ENCODE data around the gene RBM6. TPM values are rescaled to one million over a fixed set of nuclear protein-coding genes. Genes with fewer than 3 reads are reported as not detected.

RBM6 gene
- polyA plus RNA-seq, 1 of the 3 experiments (the other 2 are of a cell fraction): 67.4 TPM

DNA sequence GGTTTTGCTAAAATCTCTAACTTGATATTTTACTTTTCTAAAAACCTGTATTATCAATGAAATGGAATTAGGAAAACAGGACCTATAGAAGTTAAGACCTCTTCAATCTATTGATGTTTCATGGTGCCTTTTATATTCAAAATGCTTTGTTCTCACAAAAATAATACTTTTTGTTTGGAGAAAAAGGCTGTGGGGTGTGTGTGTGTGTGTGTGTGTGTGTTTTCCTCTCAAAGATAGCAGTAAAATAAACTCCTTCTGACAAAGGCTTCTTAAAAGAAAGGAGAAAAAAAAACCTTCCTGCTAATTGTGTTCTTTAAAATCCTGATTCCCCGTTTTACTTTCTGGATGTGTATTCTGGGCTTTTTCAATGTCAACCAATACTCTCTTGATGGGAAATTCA, 54.5 kb downstream of the RBM6 start:
- TF ChIP-seq REST (IDR thresholded peaks at IDR 0.05; ENCODE audit: low read depth, low read length) (no peak), RAD21 (IDR thresholded peaks at IDR 0.05; ENCODE audit: low read length) (no peak), MXI1 (IDR thresholded peaks at IDR 0.05; ENCODE audit: low read depth, low read length) (no peak), RXRA (IDR thresholded peaks at IDR 0.05; ENCODE audit: borderline replicate concordance, low read depth) (no peak), FOXJ3 (CRISPR knock-in tag; IDR thresholded peaks at IDR 0.05) (no peak), NFIC (IDR thresholded peaks at IDR 0.05; ENCODE audit: borderline replicate concordance) (no peak), MAX (IDR thresholded peaks at IDR 0.05; ENCODE audit: low read depth) (no peak), NRF1 (IDR thresholded peaks at IDR 0.05; ENCODE audit: low read depth, low read length) (no peak), FOSL2 (IDR thresholded peaks at IDR 0.05; ENCODE audit: borderline replicate concordance, low read depth) (no peak), RFX5 (IDR thresholded peaks at IDR 0.05; ENCODE audit: low read length) (no peak), TEAD4 (IDR thresholded peaks at IDR 0.05; ENCODE audit: borderline replicate concordance, insufficient read depth) (no peak), CHD2 (IDR thresholded peaks at IDR 0.05; ENCODE audit: low read length, partially characterized antibody) (no peak), USF1 (IDR thresholded peaks at IDR 0.05; ENCODE audit: borderline replicate concordance, low read depth) (no peak), EZH2phosphoT487 (IDR thresholded peaks at IDR 0.05; ENCODE audit: borderline replicate concordance, low read depth) (no peak), EP300 (IDR thresholded peaks at IDR 0.05; ENCODE audit: borderline replicate concordance in 1 of 2, low read depth in 1 of 2, low read length in 1 of 2) (no peak), POLR2AphosphoS5 (IDR thresholded peaks at IDR 0.05; ENCODE audit: low read depth, low read length) (no peak)
- TF ChIP-seq, protein P1, sequence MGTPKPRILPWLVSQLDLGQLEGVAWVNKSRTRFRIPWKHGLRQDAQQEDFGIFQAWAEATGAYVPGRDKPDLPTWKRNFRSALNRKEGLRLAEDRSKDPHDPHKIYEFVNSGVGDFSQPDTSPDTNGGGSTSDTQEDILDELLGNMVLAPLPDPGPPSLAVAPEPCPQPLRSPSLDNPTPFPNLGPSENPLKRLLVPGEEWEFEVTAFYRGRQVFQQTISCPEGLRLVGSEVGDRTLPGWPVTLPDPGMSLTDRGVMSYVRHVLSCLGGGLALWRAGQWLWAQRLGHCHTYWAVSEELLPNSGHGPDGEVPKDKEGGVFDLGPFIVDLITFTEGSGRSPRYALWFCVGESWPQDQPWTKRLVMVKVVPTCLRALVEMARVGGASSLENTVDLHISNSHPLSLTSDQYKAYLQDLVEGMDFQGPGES (IDR thresholded peaks at IDR 0.05; ENCODE audit: low read depth, low read length): no peak
- H4K20me1 ChIP-seq (ENCODE audit: insufficient read depth): no peaks in the 10 kb centered on the region; the same call in 1 of the 2 replicates
- POLR2A ChIA-PET: interaction anchor here (0.6 kb wide), 1 partner anchor 39 kb away, joined by 3 read pairs; no protein-coding TSS in a partner anchor

More for the DNA sequence above, 54.5 kb downstream of the RBM6 start:
- H3K79me2 ChIP-seq (ENCODE audit: insufficient read depth): peaks cover 58% of the 10 kb centered on the region; the same call in 1 of the 2 replicates
- H3F3A ChIP-seq (replicated peaks; ENCODE audit: insufficient read depth): no peaks in the 10 kb centered on the region
- H3K9me2 ChIP-seq: no peaks in the 10 kb centered on the region
- WGBS (ENCODE audit: low lambda C conversion rate): 94% methylated on average over 1 of the region's 1 CpG
- H3K4me1 ChIP-seq (ENCODE audit: control insufficient read depth in 1 of 2, insufficient read depth in 2 of 2, low read depth in 1 of 2, low read length in 1 of 2): no peaks in the 10 kb centered on the region
- no peak overlapping the region for H3K9ac ChIP-seq
- no peaks in the 10 kb centered on the region for H3K9me3 ChIP-seq
- no peak for DNase-seq
- peaks cover 15% of the 10 kb centered on the region in 2 experiments for H3K36me3 ChIP-seq (replicated peaks in 1 of 2; ENCODE audit: control insufficient read depth in 1 of 2, insufficient read depth in 2 of 2, low read length in 1 of 2)
- no peak overlapping the region for H3K4me3 ChIP-seq (ENCODE audit: low read depth in 2 of 2, low read length in 1 of 2)
- no peak overlapping the region for H3K27ac ChIP-seq (ENCODE audit: low read depth in 2 of 2, low read length in 1 of 2)
- H2AFZ ChIP-seq (ENCODE audit: low read depth): no peak overlapping the region
- H3K27me3 ChIP-seq (ENCODE audit: insufficient read depth): no peaks in the 10 kb centered on the region
- H3K4me2 ChIP-seq: no peak overlapping the region
- CTCF ChIA-PET: interaction anchor here (0.6 kb wide), 1 partner anchor 37 kb away, joined by 3 read pairs; no protein-coding TSS in a partner anchor
